GM19397 (cell line): ENCODE data around the gene BMF.
A peak's percentile ranks its signal among the peaks of the same experiment; 100 is the strongest.

Experiments used
- ATAC-seq: cut with Tn5 transposase; IDR thresholded peaks from one replicate; pipeline ENCODE4 v1.9.1; 2021; ENCODE audit warnings: mild to moderate bottlenecking, moderate library complexity; ENCODE audit not compliant: unreplicated experiment

Gene BMF

DNA sequence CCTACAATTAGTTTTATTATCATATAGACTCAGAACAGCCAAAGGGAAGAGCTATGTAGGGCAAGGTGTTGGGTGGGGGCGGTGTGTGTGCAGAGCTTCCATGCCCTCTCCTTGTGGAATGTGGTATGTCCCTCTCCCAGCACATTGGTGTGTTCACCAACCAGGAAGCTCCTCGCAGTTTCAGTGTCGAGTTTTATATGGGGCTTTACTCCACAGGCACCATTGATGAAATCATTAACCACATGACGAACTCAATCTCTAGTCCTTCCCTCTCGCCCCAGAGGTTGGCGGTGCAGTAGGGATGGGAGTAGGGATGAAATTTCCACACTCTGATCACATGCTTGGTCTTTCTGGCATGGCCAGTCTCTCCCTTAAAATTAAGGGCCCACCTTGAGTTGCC, 56.1 kb downstream of the BMF start:
- no peak for ATAC-seq

DNA sequence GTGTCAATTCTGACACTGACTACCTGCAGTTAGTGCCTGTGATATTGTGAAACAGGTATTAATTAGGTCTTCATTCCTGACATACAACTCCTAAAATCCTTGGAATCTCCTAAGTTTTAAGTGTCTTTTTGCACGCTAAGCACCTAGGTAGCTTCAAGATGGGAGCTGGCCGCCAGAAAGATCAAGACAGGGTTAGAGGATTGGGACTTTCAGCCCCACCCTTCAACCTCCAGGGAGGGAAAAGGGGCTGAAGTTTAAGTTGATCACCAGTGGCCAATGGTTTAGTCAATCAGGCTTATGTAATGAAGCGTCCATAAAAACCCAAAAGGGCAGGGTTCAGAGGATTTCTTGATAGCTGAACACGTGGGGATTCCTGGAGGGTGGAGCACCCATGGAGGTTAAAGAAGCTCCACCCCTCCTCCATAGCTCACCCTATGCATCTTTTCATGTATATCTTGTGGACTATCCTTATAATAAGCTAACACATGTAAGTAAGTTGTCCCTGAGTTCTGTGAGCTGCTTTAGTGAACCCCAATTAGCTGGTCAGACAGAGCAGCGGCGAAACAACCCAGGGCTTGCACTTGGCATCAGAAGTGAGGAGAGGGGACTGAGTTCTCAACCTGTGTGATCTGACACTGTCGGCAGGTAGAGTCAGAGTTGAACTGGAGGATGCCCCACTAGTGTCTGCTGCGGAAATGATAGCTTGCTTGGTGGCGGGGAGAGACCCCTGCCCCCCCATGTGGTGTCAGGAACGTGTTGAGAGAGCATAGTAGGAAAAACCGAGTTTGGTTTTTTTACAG, 56.9 kb downstream of the BMF start:
- no peak for ATAC-seq

DNA sequence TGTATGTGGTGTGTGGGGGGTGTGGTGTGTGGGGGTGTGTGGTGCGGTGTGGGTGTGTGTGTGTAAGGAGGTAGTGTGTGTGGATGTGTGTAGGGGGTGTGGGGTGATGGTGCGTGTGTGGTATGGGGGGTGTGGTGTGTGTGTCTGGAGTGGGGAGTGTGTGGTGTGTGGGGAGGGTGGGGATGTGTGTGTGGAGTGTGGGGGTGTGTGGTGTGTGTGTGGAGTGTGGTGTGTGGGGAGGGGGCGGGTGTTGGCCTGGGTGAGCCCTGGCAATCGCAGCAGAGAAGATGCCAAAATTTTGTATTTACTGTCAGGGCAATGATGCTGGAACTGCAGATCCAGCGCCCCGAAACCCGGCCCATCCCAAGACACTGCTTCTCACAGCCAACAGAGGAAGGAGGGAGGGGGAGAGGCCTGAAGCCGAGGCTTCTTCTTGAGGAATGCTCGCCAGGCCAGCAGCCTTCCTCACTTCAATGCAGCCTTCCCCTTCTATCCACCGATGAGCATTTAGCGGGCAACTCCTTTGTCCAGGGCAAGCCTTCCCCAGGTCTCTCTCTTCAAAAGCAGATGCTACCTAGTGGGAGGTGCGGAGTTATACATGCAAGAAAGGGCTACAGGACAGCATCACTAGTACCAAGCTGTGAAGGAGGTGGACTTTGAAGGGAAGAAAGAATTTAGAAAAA, 57.8 kb downstream of the BMF start:
- no peak for ATAC-seq

DNA sequence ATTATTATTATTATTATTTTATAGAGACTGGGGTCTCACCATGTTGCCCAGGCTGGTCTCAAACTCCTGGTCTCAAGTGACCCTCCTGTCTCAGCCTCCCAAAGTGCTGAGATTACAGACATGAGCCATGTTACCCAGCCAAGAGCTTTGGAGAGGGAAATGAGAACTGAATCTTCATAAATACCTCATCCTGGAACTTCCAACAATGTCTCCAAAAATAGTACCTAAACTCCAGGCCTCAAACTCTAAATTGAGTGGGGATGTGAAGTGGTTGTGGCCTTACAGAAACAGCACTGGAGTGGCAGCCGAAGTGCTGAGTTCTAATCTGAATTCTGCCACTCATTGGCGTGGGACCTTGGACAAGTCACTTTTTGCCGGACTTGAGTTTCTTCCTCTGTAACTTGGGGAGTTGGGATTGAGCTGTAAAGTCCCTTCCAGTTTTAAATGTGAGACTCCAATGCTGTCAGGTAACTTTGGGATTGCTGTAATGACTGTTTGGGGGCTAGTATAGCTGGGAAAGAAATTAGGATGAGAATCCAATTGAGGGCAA, 59.7 kb downstream of the BMF start:
- no peak for ATAC-seq

DNA sequence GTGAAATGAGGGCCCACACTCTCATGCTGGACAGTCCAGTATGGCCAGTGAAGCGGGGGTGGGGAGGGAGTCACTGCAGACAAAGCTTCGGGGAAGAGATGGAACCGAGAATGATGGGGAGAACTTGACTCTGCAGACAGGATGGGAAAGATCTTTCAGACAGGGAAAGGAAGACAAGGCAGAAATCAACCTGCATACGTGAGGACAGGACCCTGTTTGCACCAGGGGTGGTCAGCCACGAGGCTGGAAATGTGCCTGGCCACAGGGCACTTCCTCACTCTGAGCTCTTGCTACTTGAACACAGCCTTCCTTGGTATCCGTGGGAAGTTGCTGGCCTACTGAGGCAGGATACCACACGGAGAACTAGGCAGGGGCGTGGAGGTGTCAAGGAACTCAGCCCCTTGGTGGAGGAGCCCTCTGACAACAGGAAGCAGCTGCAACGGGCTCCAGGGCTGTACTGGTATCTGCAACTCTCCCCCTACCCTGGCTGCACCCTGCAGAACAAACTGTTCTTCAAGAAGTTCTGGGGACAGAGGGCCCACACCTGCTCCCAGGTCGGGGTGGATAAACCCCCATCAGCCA, 60.4 kb downstream of the BMF start:
- no peak for ATAC-seq

DNA sequence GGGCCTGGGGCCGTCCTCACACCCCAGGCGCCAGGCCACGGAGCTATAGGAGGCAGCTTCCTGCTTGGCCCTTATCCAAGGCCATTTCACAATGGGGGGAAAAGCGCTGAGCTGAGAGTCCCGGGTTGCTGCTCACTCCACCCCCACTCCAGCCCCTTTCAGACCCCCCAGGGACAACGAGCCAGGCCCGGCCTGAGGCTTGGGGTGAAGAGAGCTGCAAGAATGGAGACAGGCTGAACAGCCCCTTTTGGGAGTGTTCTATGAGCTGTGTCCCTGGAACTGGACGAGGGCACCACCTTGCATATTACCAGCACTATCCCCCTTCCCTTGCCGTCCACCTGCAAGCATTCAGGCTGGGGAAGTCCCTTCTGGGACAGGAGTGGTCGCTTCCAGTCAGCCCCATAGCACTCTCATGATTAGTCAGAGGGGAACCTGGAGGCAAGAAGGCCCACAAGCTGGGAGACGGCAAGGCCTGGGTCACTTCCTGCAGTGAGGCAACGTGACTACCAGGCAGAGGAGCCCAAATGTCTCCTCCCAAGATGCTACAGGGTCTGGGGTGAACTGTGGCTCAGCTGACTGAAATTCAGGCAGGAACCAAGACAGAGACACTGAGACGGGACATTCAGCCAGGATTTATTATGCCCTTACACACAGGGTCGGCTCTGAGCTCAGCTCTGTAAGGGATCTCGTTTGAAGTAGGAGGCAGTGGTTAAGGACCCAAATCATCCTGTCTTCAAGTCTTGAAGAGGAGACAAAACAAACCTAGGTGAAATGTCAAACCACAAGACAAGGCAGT, 61.1 kb downstream of the BMF start:
- peak; percentile 41 for ATAC-seq

DNA sequence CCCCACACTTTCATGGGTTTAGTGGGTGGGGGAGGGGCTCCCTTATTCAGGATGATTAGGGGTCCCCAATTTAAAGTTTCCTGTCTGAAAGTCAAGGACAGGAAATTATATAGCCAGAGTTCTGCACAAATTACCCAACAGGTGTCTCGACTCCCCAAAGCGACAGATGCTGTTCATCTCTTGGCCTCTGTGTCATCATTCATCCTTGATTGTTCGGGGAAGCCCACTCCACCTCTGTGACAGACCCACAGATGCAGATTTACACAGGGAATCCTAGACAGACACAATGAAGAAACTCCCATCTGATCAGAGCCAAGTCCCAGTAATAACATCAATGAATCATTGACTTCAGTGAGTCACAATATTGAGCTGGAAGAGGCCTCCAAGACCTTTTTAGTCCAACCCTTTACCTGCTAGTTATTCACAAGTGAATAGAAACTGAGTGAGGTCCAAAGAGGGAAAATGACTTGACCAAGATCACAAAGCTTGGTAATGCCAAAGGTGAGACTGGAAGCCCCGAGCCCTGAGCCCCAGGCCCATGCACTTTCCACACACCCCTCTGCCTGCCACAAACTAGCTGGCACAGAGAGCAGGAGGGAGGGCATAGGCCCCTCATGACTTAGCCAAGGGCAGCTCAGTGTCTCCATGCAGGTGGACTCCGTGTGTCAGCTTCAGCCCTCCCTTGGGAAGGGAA, 61.8 kb downstream of the BMF start:
- no peak for ATAC-seq

DNA sequence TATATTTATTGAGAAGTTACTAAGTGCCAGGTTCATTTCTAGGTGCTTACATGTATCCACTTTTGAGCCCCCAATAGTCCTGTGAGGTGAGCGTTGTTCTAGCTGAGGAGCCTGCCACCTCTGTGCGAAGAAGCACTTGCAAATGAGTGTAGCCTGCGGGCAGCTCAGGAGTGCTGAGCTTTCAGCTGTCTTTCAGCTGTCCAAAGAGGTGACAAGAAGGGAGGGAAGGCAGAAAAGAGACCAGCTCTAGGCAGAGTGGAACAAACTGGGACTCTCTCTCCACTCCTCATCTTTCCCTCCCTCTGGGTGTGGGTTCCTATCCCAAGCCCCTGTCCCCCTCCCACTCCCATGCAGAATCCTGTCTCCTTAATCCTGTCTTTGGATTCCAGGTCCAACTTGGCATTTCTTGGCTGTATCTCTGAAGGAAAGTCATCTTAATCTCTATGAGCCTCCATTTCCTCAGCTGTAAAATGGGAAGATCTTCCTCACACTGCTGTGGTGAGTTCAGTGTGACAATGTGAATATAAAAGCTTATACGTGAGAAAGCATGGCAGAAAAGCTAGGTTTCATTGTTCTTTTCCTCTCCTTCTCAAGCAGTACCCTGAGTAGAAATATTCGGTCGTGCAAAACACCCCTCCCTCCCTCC, 63.0 kb downstream of the BMF start:
- no peak for ATAC-seq

DNA sequence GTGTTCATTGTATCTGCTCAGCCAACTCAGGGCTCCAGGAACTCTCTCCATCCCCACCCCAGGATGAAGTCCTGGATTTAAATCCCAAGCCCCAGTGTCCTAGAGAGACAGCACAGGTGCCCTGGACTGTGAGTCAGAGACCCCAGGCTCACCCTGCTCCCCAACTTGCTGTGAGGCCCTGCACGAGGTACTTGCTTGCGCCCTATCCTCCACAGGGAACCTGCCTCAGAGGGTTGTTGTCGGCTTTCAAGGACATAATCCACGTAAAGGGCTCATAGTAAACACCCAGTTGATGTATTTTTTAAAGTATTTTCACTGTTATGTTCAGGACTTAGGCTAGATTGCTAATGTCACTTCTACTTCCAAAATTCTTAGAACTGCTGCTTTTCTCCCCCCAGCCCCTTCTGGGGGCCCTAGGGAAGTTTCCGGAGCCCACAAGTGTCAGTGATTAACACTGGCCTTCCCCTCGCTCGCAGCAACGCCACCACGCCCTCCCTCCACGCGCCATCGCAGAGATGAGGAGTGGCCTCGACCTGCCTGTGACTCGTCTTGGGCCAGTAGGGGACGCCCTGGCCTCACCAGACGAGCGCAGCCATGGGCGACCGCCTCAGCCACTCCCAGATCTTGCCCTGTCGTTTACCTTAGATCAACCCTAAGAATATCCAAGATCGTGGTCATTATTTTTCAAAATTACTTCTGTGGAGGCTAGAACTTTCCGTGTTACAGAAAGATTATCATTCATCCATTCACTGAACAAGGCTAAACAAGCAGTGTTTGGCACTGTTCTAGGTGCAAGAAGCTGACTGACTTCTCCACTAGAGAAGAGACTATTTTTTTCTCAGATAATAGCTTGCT, 63.7 kb downstream of the BMF start:
- peak; percentile 86 for ATAC-seq

DNA sequence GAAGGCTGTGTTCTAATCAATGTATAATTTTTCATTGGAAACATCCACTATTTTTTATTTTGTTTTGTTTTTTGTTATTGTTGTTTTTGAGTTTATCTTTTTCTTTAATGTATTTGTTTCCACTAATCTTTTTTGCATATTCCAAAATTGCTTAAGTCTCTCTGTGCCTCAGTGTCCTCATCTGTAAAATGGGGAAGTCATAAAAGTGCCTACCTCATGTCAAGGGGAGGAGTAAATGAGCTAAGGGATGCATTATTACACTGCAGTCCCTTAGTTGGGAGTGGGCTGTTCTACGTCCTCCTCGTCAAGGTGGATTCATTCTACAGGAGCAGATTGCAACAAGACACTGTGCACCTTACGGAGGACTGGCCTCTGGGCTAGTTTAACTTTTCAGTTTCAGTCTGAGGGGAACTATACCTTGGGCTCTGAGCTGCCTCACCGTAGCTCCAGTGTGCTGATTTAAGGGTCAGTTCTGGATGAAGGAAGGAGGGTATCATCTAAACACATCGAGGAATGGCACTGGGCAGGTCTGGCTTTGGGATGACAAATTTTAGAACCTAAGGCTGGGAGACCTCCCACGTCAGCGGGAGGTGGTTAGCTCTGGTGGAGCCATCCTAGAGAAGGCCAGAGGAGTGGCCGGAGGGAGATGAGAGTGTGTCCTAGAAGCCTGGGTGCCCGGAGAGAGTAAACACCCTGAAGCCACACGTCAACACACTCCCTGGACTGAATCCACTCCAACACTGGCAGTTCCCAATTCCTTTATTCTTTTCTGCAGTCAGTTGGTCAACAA, 64.6 kb downstream of the BMF start:
- ATAC-seq, result no peak

DNA sequence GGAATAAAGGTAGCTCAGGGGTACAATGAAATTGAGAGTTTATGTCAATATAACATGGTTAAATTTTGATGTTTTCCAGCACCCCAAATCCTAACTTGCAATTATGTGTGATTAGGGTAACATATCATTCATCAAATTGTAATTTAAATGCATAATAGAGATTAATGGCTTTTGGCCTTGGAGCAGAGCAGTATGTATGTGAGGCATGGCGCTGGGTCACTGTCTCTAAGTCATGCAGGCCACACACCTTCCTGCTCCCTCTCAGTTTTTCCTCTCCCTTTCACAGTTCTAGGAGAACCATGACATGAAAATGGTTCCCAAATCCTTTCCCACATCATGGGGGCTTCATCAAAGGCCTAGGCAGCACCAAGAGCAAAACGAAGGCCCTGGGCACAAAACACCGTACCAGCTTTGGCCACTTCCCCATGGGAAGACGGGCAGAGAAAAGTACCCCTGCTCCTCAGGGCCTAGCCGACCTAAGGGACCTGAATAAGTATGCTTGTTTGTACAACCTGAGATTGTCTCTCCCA, 65.8 kb downstream of the BMF start:
- ATAC-seq, result no peak

DNA sequence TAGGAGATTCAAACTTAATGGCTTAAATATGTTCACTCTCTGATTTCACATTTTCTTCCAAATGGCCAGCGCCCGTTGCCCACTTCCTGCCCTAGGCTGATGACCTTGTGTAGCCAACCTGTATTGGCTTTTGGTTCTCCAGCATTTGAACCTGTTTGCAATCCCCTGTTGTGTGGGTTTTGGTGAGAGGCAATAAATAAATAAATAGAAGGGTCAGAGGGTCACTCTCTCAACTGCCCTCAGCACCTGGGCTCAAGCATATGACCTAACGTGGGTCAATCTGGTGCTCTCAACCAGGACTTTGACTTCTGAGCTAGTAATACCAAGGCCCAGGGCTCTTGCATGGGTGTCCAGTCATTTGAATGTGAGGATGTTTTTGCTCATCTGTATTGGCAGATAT, 67.9 kb downstream of the BMF start:
- no peak for ATAC-seq

DNA sequence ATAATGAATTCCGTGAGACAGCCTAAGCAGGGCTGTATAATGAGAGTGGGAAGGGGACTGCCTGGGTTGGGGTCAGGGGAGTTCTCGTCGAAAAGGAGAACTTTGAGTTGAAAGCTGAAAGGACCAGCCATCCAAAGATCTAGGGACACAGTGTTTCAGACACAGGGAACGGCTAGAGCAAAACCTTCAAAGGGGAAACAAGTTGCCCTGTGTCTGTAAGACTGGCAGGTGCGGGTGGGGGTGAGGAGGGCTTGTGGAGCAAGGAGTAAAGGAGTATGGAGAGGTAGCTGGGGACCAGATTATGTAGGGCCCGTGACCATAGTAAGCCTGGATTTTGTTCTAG, 68.4 kb downstream of the BMF start:
- ATAC-seq, result no peak

DNA sequence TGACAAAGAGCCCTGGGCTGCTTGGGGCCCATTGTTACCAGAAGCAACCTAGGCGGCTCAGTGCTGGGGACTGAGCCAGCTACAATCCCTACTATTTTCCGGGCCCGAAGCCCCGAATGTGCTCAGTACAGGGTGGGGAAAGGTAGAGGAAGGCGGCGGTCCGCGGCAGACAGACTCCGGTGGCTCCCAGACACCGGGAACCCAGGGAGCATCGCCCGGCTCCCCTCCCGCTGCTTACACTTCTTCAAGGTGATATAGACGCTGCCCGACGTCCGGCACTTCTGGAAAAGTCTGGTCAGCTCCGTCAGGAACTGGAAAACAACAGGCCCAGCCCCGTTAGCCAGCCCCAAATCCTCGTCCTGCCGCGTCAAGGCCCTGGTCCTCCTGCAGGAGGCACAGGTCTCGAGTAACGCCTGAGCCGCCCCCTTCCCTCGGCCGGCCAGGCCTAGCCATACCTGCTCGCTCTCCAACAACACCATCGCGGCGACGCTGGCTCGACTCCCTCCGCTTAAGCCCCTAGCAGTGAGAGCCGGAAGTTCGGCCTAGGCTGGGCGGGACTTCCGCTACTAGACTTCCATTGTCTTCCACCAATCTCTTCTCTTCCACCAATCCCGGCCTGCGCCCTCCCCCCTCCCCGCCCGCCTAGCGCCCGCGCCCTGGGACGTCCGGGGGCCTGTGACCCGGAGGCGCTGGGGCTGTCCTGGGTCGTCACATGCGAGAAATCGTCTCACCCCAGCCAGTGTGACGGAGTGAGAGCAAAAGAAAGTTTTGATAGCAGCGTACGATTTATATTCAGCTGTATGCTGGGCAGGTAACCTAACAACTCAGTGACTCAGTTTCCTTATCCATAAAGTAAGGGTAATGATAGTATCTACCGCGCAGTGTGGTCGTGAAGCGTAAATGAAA, 69.8 kb downstream of the BMF start, which contains the start of gene SRP14:
Gene SRP14, minus strand, starts transcription at position 544 of the 906 bp plus-strand sequence. Its CDS starts 65 bp downstream, at position 479.
- peak; percentile 95 for ATAC-seq

DNA sequence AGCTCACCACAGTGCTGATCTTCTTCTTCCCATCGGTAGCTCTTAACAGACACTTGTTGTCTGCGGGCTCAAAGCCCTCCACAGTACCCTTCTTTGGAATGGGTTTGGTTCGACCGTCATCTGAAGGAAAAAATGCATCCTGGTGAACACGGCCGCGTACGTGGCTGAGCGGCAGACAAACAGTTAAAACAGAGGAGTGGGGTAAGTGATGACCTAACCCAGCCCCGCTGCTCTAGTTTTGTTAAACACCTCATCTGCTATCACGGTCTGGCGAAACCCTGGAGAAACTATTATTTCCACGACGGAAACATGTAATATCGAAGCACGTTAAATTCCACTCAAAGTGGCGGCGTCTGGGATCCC, 70.4 kb downstream of the BMF start:
- no peak for ATAC-seq
